ENCODE data around the gene VENTX. TPM values are rescaled to one million over a fixed set of nuclear protein-coding genes. Genes with fewer than 3 reads are reported as not detected.

The VENTX gene
- total and polyA plus RNA-seq, 9 donors: 0.04 to 0.24 (median 0.17) TPM

GRCh38 chr10:133287832-133288500 lies 50.3 kb downstream of the VENTX start:
- no peak for DNase-seq
- 96% methylated on average over 34 of the region's 46 CpGs for WGBS (ENCODE audit: insufficient coverage)
- Histone ChIP-seq H3K36me3 (ENCODE audit: control insufficient read depth, insufficient read depth, low read length) (peaks cover 83% of the 10 kb centered on the region), H3K27me3 (ENCODE audit: control insufficient read depth, insufficient read depth, low read length) (no peaks in the 10 kb centered on the region), H3K27ac (ENCODE audit: low read length) (no peak overlapping the region), H3K9me3 (replicated peaks; ENCODE audit: control insufficient read depth, low read depth, low read length) (no peaks in the 10 kb centered on the region), H3K4me1 (ENCODE audit: control insufficient read depth, insufficient read depth, low read length) (no peaks in the 10 kb centered on the region), H3K4me3 (ENCODE audit: low read length) (no peak overlapping the region)

GRCh38 chr10:133289761-133290160 lies 52.1 kb downstream of the VENTX start:
- DNase-seq: no peak
- WGBS (ENCODE audit: insufficient coverage): 96% methylated on average over 24 of the region's 24 CpGs
- Histone ChIP-seq H3K36me3 (ENCODE audit: control insufficient read depth, insufficient read depth, low read length) (peaks cover 83% of the 10 kb centered on the region), H3K4me1 (ENCODE audit: control insufficient read depth, insufficient read depth, low read length) (no peaks in the 10 kb centered on the region), H3K27ac (ENCODE audit: low read length) (no peak overlapping the region), H3K9me3 (replicated peaks; ENCODE audit: control insufficient read depth, low read depth, low read length) (no peaks in the 10 kb centered on the region), H3K4me3 (ENCODE audit: low read length) (no peak overlapping the region), H3K27me3 (ENCODE audit: control insufficient read depth, insufficient read depth, low read length) (no peaks in the 10 kb centered on the region)

Other genes with a start within 250 kb of the VENTX start
- gene ADGRA1, start 149.9 kb upstream of the VENTX start, total RNA-seq: 0.80 TPM
- gene ADGRA1, start 149.9 kb upstream of the VENTX start, polyA plus RNA-seq (ENCODE audit: insufficient read depth in 1 of 8, insufficient read length in 8 of 8, low replicate concordance in 1 of 8): 1 to 10 TPM; 2.6 to 3.5 (median 3.1) TPM
- 2.7 TPM for gene KNDC1, start 77.6 kb upstream of the VENTX start, total RNA-seq
- gene KNDC1, start 77.6 kb upstream of the VENTX start, polyA plus RNA-seq (ENCODE audit: insufficient read depth in 1 of 8, insufficient read length in 8 of 8, low replicate concordance in 1 of 8): 1 to 10 TPM; 1.5 to 9.8 (median 4.5) TPM
- not detected for gene UTF1, start 7.6 kb upstream of the VENTX start, total RNA-seq
- not detected for gene UTF1, start 7.6 kb upstream of the VENTX start, polyA plus RNA-seq (ENCODE audit: insufficient read depth in 1 of 8, insufficient read length in 8 of 8, low replicate concordance in 1 of 8)
- 1.4 TPM for gene ADAM8, start 39.0 kb downstream of the VENTX start, total RNA-seq
- 1 to 10 TPM; 1.4 to 3.0 (median 2.0) TPM for gene ADAM8, start 39.0 kb downstream of the VENTX start, polyA plus RNA-seq (ENCODE audit: insufficient read depth in 1 of 8, insufficient read length in 8 of 8, low replicate concordance in 1 of 8)
- 38.0 TPM for gene TUBGCP2, start 71.0 kb downstream of the VENTX start, total RNA-seq
- 10 to 100 TPM; 33.6 to 51.2 (median 39.8) TPM for gene TUBGCP2, start 71.0 kb downstream of the VENTX start, polyA plus RNA-seq (ENCODE audit: insufficient read depth in 1 of 8, insufficient read length in 8 of 8, low replicate concordance in 1 of 8)
- gene ZNF511, start 71.1 kb downstream of the VENTX start, total RNA-seq: 22.3 TPM
- 10 to 100 TPM; 30.8 to 43.9 (median 37.4) TPM for gene ZNF511, start 71.1 kb downstream of the VENTX start, polyA plus RNA-seq (ENCODE audit: insufficient read depth in 1 of 8, insufficient read length in 8 of 8, low replicate concordance in 1 of 8)
- gene CALY, start 99.0 kb downstream of the VENTX start, total RNA-seq: not detected
- under 1 TPM in 2 of 8 donors, not detected in 6; 0.08 to 0.16 TPM for gene CALY, start 99.0 kb downstream of the VENTX start, polyA plus RNA-seq (ENCODE audit: insufficient read depth in 1 of 8, insufficient read length in 8 of 8, low replicate concordance in 1 of 8)
- gene PRAP1, start 109.5 kb downstream of the VENTX start, total RNA-seq: not detected
- gene PRAP1, start 109.5 kb downstream of the VENTX start, polyA plus RNA-seq (ENCODE audit: insufficient read depth in 1 of 8, insufficient read length in 8 of 8, low replicate concordance in 1 of 8): 1 to 10 TPM in 1 of 8 donors, under 1 TPM in 2, not detected in 5; 0.21 to 3.7 (median 0.36) TPM
- 12.1 TPM for gene FUOM, start 120.2 kb downstream of the VENTX start, total RNA-seq
- 10 to 100 TPM in 1 of 8 donors, 1 to 10 TPM in 7; 5.6 to 11.7 (median 7.4) TPM for gene FUOM, start 120.2 kb downstream of the VENTX start, polyA plus RNA-seq (ENCODE audit: insufficient read depth in 1 of 8, insufficient read length in 8 of 8, low replicate concordance in 1 of 8)
- gene ECHS1, start 135.5 kb downstream of the VENTX start, total RNA-seq: 109 TPM
- 100 to 1,000 TPM; 107 to 147 (median 128) TPM for gene ECHS1, start 135.5 kb downstream of the VENTX start, polyA plus RNA-seq (ENCODE audit: insufficient read depth in 1 of 8, insufficient read length in 8 of 8, low replicate concordance in 1 of 8)
- 3.4 TPM for gene PAOX, start 141.4 kb downstream of the VENTX start, total RNA-seq
- gene PAOX, start 141.4 kb downstream of the VENTX start, polyA plus RNA-seq (ENCODE audit: insufficient read depth in 1 of 8, insufficient read length in 8 of 8, low replicate concordance in 1 of 8): 1 to 10 TPM; 2.7 to 4.9 (median 3.8) TPM
- gene MTG1, start 156.3 kb downstream of the VENTX start, total RNA-seq: 22.7 TPM
- 10 to 100 TPM; 34.0 to 52.3 (median 41.1) TPM for gene MTG1, start 156.3 kb downstream of the VENTX start, polyA plus RNA-seq (ENCODE audit: insufficient read depth in 1 of 8, insufficient read length in 8 of 8, low replicate concordance in 1 of 8)
- 0.53 TPM for gene SPRN, start 186.8 kb downstream of the VENTX start, total RNA-seq
- 1 to 10 TPM; 3.4 to 4.4 (median 3.9) TPM for gene SPRN, start 186.8 kb downstream of the VENTX start, polyA plus RNA-seq (ENCODE audit: insufficient read depth in 1 of 8, insufficient read length in 8 of 8, low replicate concordance in 1 of 8)
- gene SCART1, start 216.1 kb downstream of the VENTX start, total RNA-seq: 1.5 TPM
- gene SCART1, start 216.1 kb downstream of the VENTX start, polyA plus RNA-seq (ENCODE audit: insufficient read depth in 1 of 8, insufficient read length in 8 of 8, low replicate concordance in 1 of 8): 1 to 10 TPM in 5 of 8 donors, under 1 TPM in 3; 0.53 to 1.9 (median 1.4) TPM

All from muscle of leg (tissue), 11 donors.